GM21576 (cell line): ENCODE data around the gene SERTAD2.

ENCODE experiments used
- ATAC-seq: cut with Tn5 transposase; IDR thresholded peaks from one replicate; pipeline ENCODE4 v1.9.1; 2021; ENCODE audit warnings: mild to moderate bottlenecking, moderate library complexity; ENCODE audit not compliant: unreplicated experiment

The SERTAD2 gene

DNA sequence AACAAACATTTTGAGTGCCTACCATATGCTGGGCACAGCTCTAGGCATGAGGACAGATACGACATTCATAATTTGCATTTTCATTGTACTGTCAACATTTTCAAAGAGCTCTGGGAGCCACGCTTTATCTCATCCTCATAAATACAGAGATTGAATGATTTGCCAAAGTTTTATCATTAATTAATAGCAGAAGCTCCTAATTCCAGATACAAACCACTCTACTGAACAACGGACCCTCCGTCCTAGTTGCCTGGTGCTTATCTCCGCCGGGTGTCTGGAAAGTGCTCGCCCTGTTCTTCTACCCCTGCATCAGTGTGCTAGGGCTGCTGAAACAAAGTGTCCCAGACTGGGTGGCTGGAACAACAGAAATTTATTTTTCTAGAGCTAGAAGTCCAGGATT lies 23.8 kb downstream of the SERTAD2 start:
- ATAC-seq: no peak

- no peak for ATAC-seq
These were observed 24.4 kb downstream of the SERTAD2 start for GRCh38 chr2:64629329-64629781.

DNA sequence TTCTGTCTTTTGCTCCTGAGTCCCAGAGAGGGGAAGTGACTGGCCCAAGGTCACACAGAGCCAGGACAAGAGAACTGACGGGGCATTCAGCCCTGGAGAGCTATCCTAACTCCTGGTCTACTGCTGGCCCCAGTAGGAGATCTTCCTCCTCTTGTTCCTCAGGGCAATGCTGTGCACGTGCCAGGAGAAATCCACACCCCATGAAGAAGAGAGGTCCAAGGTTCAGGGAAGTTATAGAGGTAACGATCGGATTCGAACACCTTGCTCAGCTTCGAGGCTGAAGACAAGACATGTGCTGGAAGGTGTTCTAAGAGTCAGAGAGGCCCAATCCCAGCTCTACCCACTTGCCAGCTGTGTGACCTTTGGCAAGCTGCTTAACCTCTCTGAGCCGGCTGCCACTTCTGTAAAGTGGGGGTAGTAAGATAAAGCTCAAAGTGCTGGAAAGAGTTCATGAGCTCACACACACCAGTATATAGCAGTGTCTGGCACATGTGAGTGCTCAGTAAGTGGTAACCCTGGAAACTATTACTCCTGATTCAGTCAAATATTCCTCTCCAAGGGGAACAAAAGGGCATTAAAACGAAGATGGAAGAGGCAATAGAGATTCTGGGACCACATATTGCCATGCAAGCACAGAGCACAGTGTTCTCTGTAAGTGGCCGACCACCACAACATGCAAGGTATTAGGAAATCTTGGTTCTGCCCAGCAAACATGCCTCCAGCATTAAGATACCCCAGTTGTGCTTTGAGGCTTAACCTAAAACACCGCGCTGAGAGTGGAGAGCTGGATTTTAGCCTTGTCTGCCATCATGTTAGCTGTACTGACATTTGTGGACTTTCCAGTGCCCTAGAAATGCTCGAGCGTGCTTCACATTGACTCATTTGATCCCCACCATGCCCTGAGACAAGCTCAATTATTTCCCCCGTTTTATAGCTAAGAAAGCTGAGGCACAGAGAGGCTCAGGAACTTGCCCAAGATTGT lies 25.6 kb downstream of the SERTAD2 start:
- no peak for ATAC-seq

DNA sequence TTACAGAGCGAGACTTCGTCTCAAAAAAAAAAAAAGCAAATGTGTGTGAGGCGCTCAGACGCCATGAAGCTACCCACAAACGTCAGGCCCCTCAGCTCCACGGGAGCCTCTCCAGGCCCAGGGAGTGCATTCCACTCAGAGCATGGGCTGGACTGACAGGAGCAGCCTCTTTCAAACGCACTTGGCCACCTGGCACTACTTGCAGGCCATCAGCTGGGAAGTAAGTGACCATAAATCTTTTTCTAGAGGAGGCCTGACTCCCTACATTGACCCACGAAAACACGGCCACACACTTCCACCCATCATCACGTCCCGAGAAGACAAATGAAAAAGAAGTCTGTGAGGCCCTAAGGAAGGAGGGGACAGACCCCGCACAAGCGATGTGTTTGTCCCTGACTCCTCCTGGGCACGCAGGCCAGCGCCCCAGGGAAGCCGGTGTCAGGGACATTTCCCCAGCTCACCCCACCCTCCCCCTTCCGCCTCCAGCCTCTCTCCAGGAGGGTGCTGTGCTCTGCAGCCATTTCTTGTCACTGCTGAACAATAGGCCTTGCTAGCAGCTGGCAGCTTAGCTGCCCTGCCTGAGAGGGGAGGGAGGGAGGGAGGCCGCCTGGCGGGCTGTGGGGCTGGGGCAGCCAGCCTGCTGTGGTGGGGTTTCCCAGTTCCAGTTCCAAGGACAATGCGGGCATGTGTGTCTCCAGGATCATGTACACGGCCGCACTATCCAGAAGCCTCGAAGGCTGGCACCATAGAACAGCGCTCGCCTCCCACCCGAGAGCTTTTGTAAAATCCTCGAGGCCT lies 26.6 kb downstream of the SERTAD2 start:
- no peak for ATAC-seq

DNA sequence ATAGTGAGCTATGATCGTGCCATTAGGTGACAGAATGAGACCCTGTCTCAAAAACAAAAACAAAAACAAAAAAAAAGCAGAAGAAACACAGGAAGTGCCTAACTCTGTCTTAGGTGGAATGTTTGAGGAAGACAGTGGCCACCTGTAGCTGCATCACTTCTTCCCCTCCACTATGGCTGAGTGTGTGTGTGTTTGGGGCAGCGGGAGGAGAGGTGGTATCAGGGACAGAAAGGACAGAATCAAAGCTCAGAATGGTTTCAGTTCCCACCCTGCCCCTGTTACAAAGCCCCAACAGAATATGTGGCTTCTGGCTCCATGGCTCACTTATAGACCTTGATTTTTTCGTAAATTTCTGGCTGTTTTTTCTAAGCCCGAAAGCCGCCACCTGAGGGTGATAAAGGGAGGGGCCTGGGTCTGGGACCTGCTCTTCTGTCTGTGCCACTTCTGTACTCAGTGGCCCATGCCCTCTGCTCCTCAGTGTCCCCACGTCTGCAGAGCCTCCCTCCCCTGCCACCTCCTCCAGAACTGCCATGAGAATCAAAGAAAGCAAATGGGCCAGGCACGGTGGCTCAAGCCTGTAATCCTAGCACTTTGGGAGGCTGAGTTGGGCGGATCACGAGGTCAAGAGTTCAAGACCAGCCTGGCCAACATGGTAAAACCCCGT lies 27.4 kb downstream of the SERTAD2 start:
- ATAC-seq: no peak

GRCh38 chr2:64625299-64626145 lies 28.2 kb downstream of the SERTAD2 start:
- no peak for ATAC-seq

DNA sequence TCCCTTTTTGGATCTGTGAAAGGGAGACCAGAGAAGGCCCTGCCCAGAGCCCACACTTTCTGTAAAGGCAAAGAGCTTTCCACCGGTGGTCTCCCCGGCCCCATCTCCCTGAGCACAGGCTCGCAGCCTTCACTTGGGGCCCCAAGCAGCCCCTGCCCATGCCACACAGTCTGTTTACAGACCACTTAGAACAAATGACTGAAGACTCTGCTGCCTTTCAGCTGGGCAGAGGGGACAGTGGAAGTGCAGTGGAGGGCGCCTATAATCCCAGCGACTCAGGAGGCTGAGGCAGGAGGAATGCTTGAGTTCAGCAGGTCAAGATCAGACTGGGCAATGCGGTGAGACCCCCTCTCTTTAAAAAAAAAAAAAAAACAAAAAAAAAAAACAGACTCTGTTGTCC lies 28.9 kb downstream of the SERTAD2 start:
- ATAC-seq: no peak

GRCh38 chr2:64624108-64624610 lies 29.6 kb downstream of the SERTAD2 start:
- ATAC-seq: no peak

DNA sequence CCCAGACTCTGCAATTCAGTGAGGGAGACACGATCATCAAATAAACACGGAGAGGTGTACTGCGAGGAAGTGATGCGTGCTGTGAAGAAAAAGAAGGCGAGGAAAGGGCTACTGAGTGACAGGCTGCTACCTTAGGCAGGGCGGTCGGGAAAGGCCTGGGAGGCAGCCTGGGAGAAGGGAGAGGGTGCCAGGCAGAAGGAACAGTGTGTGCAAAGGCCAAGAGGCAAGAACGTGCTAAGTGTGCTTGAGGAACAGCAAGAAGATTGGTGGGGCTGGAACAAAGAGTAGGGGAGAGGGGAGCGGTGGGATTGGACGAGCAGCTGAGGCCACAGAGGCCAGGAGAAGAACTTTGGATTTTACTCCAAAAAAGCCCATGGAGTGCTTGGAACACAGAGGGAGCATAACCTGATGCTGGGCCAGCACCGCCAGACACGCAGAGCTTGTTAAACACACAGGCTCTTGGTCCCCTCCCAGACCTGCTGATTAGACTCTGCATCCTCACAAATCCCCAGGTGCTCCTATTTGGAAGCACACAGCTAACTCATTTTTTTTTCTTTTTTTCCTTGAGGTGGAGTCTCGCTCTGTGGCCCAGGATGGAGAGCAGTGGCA lies 30.4 kb downstream of the SERTAD2 start:
- no peak for ATAC-seq

DNA sequence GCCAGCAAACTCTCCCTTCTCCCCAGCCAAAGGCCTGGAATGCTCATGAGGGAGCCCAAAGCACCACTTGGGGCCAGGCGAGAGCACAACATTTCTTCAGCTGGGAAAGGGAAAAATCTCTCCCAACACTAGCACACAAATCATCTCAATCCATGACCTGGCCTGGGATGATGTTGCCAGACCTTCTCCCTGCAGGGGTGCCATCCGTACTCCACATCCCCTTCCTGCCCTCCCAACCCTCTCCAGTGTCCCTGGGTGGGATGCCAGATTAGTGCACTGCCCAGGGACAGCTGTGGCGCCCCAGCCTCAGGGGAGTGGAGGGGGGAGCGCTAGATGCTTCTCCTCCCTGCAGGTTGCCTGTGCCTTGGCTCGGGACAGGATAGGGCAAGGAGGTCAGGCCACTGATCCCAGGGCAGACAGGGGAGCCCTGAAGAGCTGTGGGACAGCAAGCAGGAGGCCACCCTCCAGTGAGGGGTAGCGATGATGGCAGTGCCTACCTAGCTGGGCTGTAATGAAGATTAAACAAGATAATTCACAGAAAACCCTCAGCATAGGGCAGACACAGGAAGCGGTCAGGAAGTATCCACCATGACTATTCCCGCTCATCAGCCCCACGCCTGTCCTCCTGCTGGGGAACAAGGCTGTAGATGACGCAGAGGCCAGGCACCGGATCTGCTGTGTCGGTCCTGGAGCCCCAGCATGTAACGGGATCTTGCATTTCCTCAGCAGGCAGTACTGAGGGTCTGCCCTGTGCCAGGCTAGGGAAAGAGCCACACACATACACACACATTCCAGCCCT lies 31.1 kb downstream of the SERTAD2 start:
- no peak for ATAC-seq

DNA sequence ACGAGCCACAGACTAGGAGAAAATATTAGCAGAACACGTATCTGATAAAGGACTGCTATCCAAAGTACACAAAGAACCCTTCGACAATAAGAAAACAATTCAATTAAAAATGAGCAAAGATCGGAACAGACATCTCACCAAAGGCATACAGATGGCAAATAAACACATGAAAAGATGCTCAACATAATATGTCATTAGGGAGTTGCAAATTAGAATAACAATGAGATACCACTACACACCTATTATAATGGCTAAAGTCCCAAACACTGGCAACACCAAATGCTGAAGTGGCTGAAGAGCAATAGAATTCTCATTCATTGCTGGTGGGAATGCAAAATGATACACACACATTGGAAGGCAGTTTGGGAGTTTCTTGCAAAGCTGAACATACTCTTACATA lies 33.1 kb downstream of the SERTAD2 start:
- ATAC-seq: no peak

DNA sequence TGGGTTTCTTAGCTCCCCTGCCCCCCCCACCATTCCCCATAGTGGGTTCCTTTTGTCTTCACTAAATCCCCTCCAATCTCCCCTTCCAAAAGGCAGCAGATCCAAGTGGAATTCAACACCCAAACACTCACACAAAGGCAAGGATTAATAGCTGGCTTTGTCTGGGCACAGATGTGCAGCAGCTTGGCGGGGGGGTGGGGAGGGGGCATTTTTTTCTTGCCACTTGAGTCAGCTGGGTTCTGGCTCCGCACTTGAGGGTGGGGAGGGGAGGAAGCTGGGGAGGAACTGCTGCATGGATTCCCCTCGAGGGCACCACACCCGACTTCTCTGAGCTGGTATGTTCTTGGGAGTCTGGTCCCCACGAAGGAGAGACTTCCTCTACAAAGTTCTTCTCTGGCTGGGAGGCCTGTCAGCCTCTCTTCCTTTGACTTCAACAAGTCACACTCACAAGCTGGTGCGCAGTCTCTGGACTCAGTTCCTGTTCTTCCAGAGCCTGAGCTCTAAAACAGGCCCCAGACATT lies 36.0 kb downstream of the SERTAD2 start:
- ATAC-seq: no peak

DNA sequence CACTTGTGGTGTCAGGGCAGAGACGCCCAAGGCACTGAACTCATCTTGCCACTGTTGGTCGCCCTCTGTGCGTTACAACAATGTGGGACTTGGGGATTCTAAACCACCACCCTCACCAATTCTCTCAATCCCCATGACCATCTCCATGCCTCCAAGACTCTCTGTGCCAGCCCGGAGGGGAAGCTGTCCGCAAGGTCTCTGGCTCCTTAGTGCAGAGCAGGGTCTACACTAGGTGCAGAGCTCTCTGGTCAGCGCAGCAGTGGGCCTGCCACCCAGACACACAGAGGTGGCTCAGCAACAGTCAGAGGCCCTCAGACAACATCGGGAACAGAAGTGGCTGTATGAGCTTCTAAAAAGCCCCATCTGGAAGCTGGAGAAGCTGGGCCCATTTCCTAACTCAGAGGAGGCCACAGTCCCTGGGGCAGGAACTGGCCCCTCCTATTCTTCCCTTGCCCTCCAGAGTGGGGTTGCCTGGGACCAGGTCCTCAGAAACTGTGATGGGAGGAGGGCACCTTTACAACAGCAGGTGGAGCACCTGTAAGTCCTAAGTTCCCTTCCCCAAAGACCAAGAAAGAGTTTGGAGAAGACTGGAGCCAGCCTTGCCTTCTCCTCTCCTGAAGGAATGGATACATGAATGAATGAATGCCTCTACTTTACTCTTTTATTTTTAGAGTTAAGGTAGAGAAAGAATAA lies 37.7 kb downstream of the SERTAD2 start:
- ATAC-seq: no peak

- no peak for ATAC-seq
These were observed 38.4 kb downstream of the SERTAD2 start for GRCh38 chr2:64615192-64615763.

GRCh38 chr2:64613276-64613675 lies 40.4 kb downstream of the SERTAD2 start:
- ATAC-seq: no peak

DNA sequence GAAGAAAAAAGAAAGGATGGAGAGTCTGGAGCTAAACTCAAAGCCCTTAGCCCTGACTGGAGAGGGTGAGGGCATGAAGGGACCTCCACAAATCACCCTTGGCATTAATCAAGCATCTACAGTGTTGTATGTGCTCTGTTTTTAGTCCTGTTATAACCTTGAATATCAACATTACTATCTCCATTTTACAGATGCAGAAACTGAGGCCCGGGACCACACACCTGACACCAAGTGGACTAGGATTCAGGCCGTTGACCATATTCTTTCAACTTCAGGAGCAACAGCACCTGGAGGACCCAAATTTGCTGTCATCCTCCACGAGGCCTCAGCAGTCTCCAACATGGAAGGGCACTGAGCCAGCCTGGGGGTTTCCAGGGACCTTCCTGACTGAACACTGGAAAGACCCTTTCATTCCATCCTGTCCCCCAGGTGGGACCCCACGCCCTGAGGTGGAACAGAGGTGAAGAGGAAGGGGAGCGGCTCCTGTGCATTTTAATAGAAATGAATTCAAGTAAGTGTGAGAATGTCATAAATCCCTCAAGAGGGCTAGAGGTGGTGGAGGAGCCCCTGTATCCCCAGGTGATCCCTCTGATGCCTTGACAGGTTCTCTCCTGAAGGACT lies 41.0 kb downstream of the SERTAD2 start:
- ATAC-seq: no peak

GRCh38 chr2:64610316-64610855 lies 43.3 kb downstream of the SERTAD2 start:
- no peak for ATAC-seq
